Colonic mucosa (tissue), 4 donors: Measurements from ENCODE around the gene RNF148. TPM values are rescaled to one million over a fixed set of nuclear protein-coding genes. Genes with fewer than 3 reads are reported as not detected.

Experiments
- DNase-seq: peaks from one replicate; pipeline ENCODE4 v3.0.0-alpha.2; 2020
- H3K27ac ChIP-seq: fragments of 200-600 bp; one replicate; pipeline ENCODE4 v1.8.0; 2021
- H3K27me3 ChIP-seq: fragments of 200-600 bp; one replicate; pipeline ENCODE4 v1.8.0; 2021
- H3K36me3 ChIP-seq: fragments of 200-600 bp; one replicate; pipeline ENCODE4 v1.8.0; 2021
- H3K4me1 ChIP-seq: fragments of 200-600 bp; one replicate; pipeline ENCODE4 v1.8.0; 2021; ENCODE audit warnings: mild to moderate bottlenecking
- H3K4me3 ChIP-seq: fragments of 200-600 bp; one replicate; pipeline ENCODE4 v1.8.0; 2021
- H3K9ac ChIP-seq, 2 donors: one replicate each; pipeline ENCODE4 v1.7.0; 2013; ENCODE audit warnings: control low read depth in 2 of 2, low read depth in 2 of 2, low read length in 2 of 2
- H3K9me3 ChIP-seq: fragments of 200-600 bp; one replicate; pipeline ENCODE4 v1.8.0; 2021
- CTCF ChIP-seq: fragments of 200-600 bp; IDR thresholded peaks from one replicate; pipeline ENCODE4 v1.8.0; 2022; ENCODE audit warnings: antibody characterized with exemption, mild to moderate bottlenecking
- intact Hi-C: fragments of 100-400 bp; cut with DNase I; formaldehyde crosslinking; loops from one replicate; pipeline ENCODE4 v1.14.1; 2022
- total RNA-seq, 2 donors: library from RNA; stranded (reverse); fragmentation: NEBNext Ultra II Directional in 1 of 2; extraction: Animal tissue kit (Norgen Biotek cat#: 25700) in 1 of 2; gene quantifications; one replicate each; pipeline ENCODE4 v1.2.1, GENCODE V29; 2021
- donor health status: healthy.
- donor health status: DM: no; HTN: no; CAD: no.
- donor health status: DM: no; HTN: no; CAD: no.

The RNF148 gene
- total RNA-seq, 2 donors from 2014 or later, result 0.50 to 0.57 TPM

- intact Hi-C loops, result no loop called here
- no peaks in the 10 kb centered on the region for H3K4me1 ChIP-seq
- no peak for DNase-seq
- no peaks in the 10 kb centered on the region for H3K9me3 ChIP-seq
- H3K27ac ChIP-seq, result no peak overlapping the region
- no peaks in the 10 kb centered on the region for H3K27me3 ChIP-seq
- no peak overlapping the region for H3K4me3 ChIP-seq
- no peak for TF ChIP-seq CTCF
- H3K36me3 ChIP-seq, result no peaks in the 10 kb centered on the region
- no peak overlapping the region for H3K9ac ChIP-seq
These were observed 11.0 kb downstream of the RNF148 start for GRCh38 chr7:122691569-122692235.

GRCh38 chr7:122689346-122690109 is 13.2 kb downstream of the RNF148 start:
- Histone ChIP-seq H3K4me1 (no peaks in the 10 kb centered on the region), H3K9me3 (no peaks in the 10 kb centered on the region), H3K27ac (no peak overlapping the region), H3K36me3 (no peaks in the 10 kb centered on the region), H3K9ac (no peak overlapping the region), H3K4me3 (no peak overlapping the region), H3K27me3 (no peaks in the 10 kb centered on the region)
- intact Hi-C loops, result no loop called here
- no peak for DNase-seq
- no peak for TF ChIP-seq CTCF

- Histone ChIP-seq H3K36me3 (no peaks in the 10 kb centered on the region), H3K9me3 (no peaks in the 10 kb centered on the region), H3K4me1 (no peaks in the 10 kb centered on the region), H3K4me3 (no peak overlapping the region), H3K27me3 (no peaks in the 10 kb centered on the region), H3K9ac (no peak overlapping the region), H3K27ac (no peak overlapping the region)
- no peak for TF ChIP-seq CTCF
- intact Hi-C loops, result no loop called here
- no peak for DNase-seq
These were observed 14.2 kb downstream of the RNF148 start for GRCh38 chr7:122688400-122688998.

- Histone ChIP-seq H3K36me3 (no peaks in the 10 kb centered on the region), H3K9me3 (no peaks in the 10 kb centered on the region), H3K9ac (no peak overlapping the region), H3K27ac (no peak overlapping the region), H3K4me1 (no peaks in the 10 kb centered on the region), H3K27me3 (no peaks in the 10 kb centered on the region), H3K4me3 (no peak overlapping the region)
- intact Hi-C loops, result no loop called here
- no peak for TF ChIP-seq CTCF
- no peak for DNase-seq
These were observed 16.3 kb downstream of the RNF148 start for GRCh38 chr7:122686360-122686878.

- no peak overlapping the region for H3K9ac ChIP-seq
- no peak overlapping the region for H3K4me3 ChIP-seq
- H3K9me3 ChIP-seq, result no peaks in the 10 kb centered on the region
- DNase-seq, result no peak
- H3K4me1 ChIP-seq, result no peaks in the 10 kb centered on the region
- H3K27me3 ChIP-seq, result no peaks in the 10 kb centered on the region
- intact Hi-C loops, result no loop called here
- no peak overlapping the region for H3K27ac ChIP-seq
- H3K36me3 ChIP-seq, result no peaks in the 10 kb centered on the region
- no peak for TF ChIP-seq CTCF
These were observed 18.2 kb downstream of the RNF148 start for GRCh38 chr7:122684504-122684903.
